Measurements from ENCODE around the gene CLDN16. TPM values are rescaled to one million over a fixed set of nuclear protein-coding genes. Genes with fewer than 3 reads are reported as not detected.

Gene CLDN16
- polyA plus RNA-seq, 1 donor (not counting 4 experiments of a cell fraction or from before 2014, with no cell fraction given) = 0.88 TPM

GRCh38 chr3:190381441-190381840, 6.5 kb upstream of the CLDN16 start:
- H3K4me3 ChIP-seq (ENCODE audit: control insufficient read depth in 2 of 3, extremely low read depth in 1 of 3, insufficient read depth in 2 of 3, low read depth in 1 of 3, low read length in 3 of 3) = no peak overlapping the region
- H3K4me2 ChIP-seq (ENCODE audit: control insufficient read depth, extremely low read depth, insufficient read depth, low read depth, low read length) = peak overlapping the region; percentile 49
- peak overlapping the region; percentile 91 for H3K27ac ChIP-seq (ENCODE audit: control insufficient read depth, insufficient read depth, low read length)
- no peak for FAIRE-seq
- H3K36me3 ChIP-seq (ENCODE audit: control insufficient read depth in 2 of 2, extremely low read depth in 1 of 2, insufficient read depth in 2 of 2, low read length in 2 of 2) = no peaks in the 10 kb centered on the region
- H3K9ac ChIP-seq (ENCODE audit: control insufficient read depth, extremely low read depth, insufficient read depth, low read length) = peak overlapping the region; percentile 34
- DNase-seq (ENCODE audit: low read depth, low spot score) = no peak
- no peaks in the 10 kb centered on the region for H3K79me2 ChIP-seq (ENCODE audit: control insufficient read depth, insufficient read depth, low read length)
- peaks cover 53% of the 10 kb centered on the region for H3K4me1 ChIP-seq (ENCODE audit: control insufficient read depth, extremely low read depth, insufficient read depth, low read length)
- no peaks in the 10 kb centered on the region for H4K20me1 ChIP-seq (ENCODE audit: control insufficient read depth, extremely low read depth, insufficient read depth, low read length)
- no peaks in the 10 kb centered on the region for H3K9me3 ChIP-seq (ENCODE audit: control insufficient read depth, low read depth, low read length)
- no peaks in the 10 kb centered on the region for H3K9me1 ChIP-seq (ENCODE audit: control insufficient read depth, extremely low read depth, insufficient read depth, low read length)
- H2AFZ ChIP-seq (ENCODE audit: control insufficient read depth, low read length) = peak overlapping the region; percentile 31
- no peaks in the 10 kb centered on the region for H3K27me3 ChIP-seq (ENCODE audit: control insufficient read depth, extremely low read depth, insufficient read depth, low read length)
- TF ChIP-seq CTCF (optimal IDR thresholded peaks at IDR 0.05 in 1 of 3, IDR thresholded peaks at IDR 0.05 in 1 of 3, conservative IDR thresholded peaks at IDR 0.05 in 1 of 3; ENCODE audit: extremely low read depth in 1 of 3, insufficient read depth in 2 of 3, low read length in 3 of 3) = no peak
- TF ChIP-seq EZH2 (IDR thresholded peaks at IDR 0.05; ENCODE audit: low read length) = no peak
- dilution Hi-C loops (cut with MboI; ENCODE audit: extremely low pct_ligation_motif_present, low sequenced_read_pairs) = no loop called here

- no peak overlapping the region for H2AFZ ChIP-seq (ENCODE audit: control insufficient read depth, low read length)
- no peaks in the 10 kb centered on the region for H3K9me3 ChIP-seq (ENCODE audit: control insufficient read depth, low read depth, low read length)
- H3K79me2 ChIP-seq (ENCODE audit: control insufficient read depth, insufficient read depth, low read length) = no peaks in the 10 kb centered on the region
- no peaks in the 10 kb centered on the region for H3K9me1 ChIP-seq (ENCODE audit: control insufficient read depth, extremely low read depth, insufficient read depth, low read length)
- DNase-seq (ENCODE audit: low read depth, low spot score) (peak; percentile 90), FAIRE-seq (peak; percentile 90)
- dilution Hi-C loops (cut with MboI; ENCODE audit: extremely low pct_ligation_motif_present, low sequenced_read_pairs) = no loop called here
- H3K4me2 ChIP-seq (ENCODE audit: control insufficient read depth, extremely low read depth, insufficient read depth, low read depth, low read length) = peak overlapping the region; percentile 49
- no peaks in the 10 kb centered on the region for H4K20me1 ChIP-seq (ENCODE audit: control insufficient read depth, extremely low read depth, insufficient read depth, low read length)
- TF ChIP-seq CTCF (optimal IDR thresholded peaks at IDR 0.05 in 1 of 3, IDR thresholded peaks at IDR 0.05 in 1 of 3, conservative IDR thresholded peaks at IDR 0.05 in 1 of 3; ENCODE audit: extremely low read depth in 1 of 3, insufficient read depth in 2 of 3, low read length in 3 of 3) = no peak
- TF ChIP-seq EZH2 (IDR thresholded peaks at IDR 0.05; ENCODE audit: low read length) = no peak
- peaks cover 59% of the 10 kb centered on the region for H3K4me1 ChIP-seq (ENCODE audit: control insufficient read depth, extremely low read depth, insufficient read depth, low read length)
- H3K36me3 ChIP-seq (ENCODE audit: control insufficient read depth in 2 of 2, extremely low read depth in 1 of 2, insufficient read depth in 2 of 2, low read length in 2 of 2) = no peaks in the 10 kb centered on the region
- peak overlapping the region; percentile 53 for H3K9ac ChIP-seq (ENCODE audit: control insufficient read depth, extremely low read depth, insufficient read depth, low read length)
- H3K4me3 ChIP-seq (ENCODE audit: control insufficient read depth in 2 of 3, extremely low read depth in 1 of 3, insufficient read depth in 2 of 3, low read depth in 1 of 3, low read length in 3 of 3) = no peak overlapping the region
- H3K27me3 ChIP-seq (ENCODE audit: control insufficient read depth, extremely low read depth, insufficient read depth, low read length) = no peaks in the 10 kb centered on the region
- peak overlapping the region; percentile 91 for H3K27ac ChIP-seq (ENCODE audit: control insufficient read depth, insufficient read depth, low read length)
These were observed 5.9 kb upstream of the CLDN16 start for GRCh38 chr3:190382082-190382481.
